Nephron progenitor cell (in vitro differentiated cells): ENCODE results near the gene NBL1.

Experiments
- DNase-seq: peaks from one replicate; pipeline ENCODE4 v3.0.0; 2021
- H3K27ac Mint-ChIP-seq: 2 replicates; pipeline ENCODE4 v1.8.0; 2021; ENCODE audit warnings: mild to moderate bottlenecking, moderate library complexity, mixed read lengths
- H3K27me3 Mint-ChIP-seq: 2 replicates; pipeline ENCODE4 v1.8.0; 2021; ENCODE audit warnings: mild to moderate bottlenecking, low read depth, mixed read lengths; ENCODE audit not compliant: poor library complexity
- H3K36me3 Mint-ChIP-seq: 2 replicates; pipeline ENCODE4 v1.8.0; 2021; ENCODE audit warnings: low read depth, mixed read lengths
- H3K4me1 Mint-ChIP-seq: 2 replicates; pipeline ENCODE4 v1.8.0; 2021; ENCODE audit warnings: mixed read lengths
- H3K4me3 Mint-ChIP-seq: 2 replicates; pipeline ENCODE4 v1.8.0; 2021; ENCODE audit warnings: mild to moderate bottlenecking, moderate library complexity, mixed read lengths
- H3K9me3 Mint-ChIP-seq: 2 replicates; pipeline ENCODE4 v1.8.0; 2021; ENCODE audit warnings: mild to moderate bottlenecking, moderate library complexity, mixed read lengths
- TF ChIP-seq, protein P1 (sequence below): fragments of 200-600 bp; sonication (generic); IDR thresholded peaks from 2 replicates; pipeline ENCODE4 v1.5.0; 2021; ENCODE audit warnings: antibody characterized with exemption

Gene NBL1

DNA sequence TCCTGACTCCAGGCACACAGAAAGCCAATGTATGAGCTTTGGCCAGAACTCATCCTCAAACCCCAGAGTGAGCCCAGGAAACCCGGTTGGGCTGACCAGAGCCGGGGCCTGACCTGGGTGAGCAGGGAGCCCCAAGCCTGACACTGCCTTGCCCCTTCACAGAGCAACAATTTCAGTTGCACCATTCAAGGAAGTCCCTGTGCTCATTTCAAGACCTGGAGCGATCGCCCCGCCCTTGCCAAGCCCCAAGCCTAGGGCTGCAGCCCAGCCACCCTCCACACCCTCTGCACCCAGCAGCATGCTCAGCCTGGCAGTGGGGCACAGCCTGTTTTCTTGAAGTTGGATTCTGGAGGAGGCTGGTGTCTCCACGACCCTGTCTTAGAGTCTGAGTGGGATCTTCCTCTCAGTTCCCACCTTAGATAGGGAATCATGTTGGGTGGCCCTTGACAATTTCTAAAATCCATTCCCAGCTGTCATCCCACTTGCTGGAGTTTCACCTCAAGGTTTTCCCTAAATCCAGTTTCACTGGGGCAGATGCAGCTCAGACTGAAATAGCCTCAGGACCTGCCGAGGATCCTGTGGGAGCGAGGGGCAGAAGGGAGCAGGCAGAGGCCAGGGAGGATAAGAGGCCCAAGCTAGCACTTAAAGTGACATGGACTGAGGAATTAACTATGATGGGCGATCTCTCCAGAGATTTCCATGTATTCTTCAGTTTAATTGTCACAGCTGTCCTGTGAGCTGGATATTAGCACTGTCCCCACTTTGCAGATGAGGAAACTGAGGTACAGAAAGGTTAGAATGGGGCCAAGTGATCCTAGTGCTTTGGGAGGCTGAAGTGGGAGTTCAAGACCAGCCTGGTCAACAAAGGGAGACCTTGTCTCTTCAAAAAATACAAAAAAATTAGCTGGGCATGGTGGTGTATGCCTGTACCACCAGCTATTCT, 2.5 kb downstream of the NBL1 start:
- H3K4me3 Mint-ChIP-seq, result no peak overlapping the region
- peaks cover 70% of the 10 kb centered on the region for H3K27me3 Mint-ChIP-seq
- no peaks in the 10 kb centered on the region for H3K36me3 Mint-ChIP-seq
- no peak overlapping the region for H3K27ac Mint-ChIP-seq
- no peak for DNase-seq
- TF ChIP-seq, protein P1, sequence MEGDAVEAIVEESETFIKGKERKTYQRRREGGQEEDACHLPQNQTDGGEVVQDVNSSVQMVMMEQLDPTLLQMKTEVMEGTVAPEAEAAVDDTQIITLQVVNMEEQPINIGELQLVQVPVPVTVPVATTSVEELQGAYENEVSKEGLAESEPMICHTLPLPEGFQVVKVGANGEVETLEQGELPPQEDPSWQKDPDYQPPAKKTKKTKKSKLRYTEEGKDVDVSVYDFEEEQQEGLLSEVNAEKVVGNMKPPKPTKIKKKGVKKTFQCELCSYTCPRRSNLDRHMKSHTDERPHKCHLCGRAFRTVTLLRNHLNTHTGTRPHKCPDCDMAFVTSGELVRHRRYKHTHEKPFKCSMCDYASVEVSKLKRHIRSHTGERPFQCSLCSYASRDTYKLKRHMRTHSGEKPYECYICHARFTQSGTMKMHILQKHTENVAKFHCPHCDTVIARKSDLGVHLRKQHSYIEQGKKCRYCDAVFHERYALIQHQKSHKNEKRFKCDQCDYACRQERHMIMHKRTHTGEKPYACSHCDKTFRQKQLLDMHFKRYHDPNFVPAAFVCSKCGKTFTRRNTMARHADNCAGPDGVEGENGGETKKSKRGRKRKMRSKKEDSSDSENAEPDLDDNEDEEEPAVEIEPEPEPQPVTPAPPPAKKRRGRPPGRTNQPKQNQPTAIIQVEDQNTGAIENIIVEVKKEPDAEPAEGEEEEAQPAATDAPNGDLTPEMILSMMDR, result no peak
- H3K4me1 Mint-ChIP-seq, result peaks cover 10% of the 10 kb centered on the region
- no peaks in the 10 kb centered on the region for H3K9me3 Mint-ChIP-seq

DNA sequence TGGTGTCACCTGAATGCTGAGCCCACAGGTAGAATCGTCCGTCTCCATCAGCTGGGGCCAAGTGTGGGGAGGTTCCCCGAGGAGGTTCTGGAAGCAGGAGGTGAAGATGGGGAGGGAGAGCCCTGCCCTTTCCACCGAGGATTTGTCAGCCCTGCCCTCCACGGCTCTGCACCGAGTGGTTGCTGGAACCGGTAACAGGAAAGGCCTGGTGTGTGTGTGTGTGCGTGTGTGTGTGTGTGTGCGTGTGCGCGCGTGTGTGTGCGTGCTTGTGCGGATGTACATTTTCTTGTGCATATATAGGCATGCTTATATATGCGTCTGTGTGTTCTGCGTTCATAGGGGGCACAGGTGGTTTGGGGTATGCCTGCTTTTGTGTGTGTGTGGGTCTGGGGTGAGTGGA, 3.5 kb downstream of the NBL1 start:
- no peaks in the 10 kb centered on the region for H3K36me3 Mint-ChIP-seq
- TF ChIP-seq, protein P1, result no peak
- H3K27me3 Mint-ChIP-seq, result peaks cover 64% of the 10 kb centered on the region
- H3K4me3 Mint-ChIP-seq, result no peak overlapping the region
- no peak for DNase-seq
- peaks cover 10% of the 10 kb centered on the region for H3K4me1 Mint-ChIP-seq
- H3K9me3 Mint-ChIP-seq, result no peaks in the 10 kb centered on the region
- H3K27ac Mint-ChIP-seq, result no peak overlapping the region

DNA sequence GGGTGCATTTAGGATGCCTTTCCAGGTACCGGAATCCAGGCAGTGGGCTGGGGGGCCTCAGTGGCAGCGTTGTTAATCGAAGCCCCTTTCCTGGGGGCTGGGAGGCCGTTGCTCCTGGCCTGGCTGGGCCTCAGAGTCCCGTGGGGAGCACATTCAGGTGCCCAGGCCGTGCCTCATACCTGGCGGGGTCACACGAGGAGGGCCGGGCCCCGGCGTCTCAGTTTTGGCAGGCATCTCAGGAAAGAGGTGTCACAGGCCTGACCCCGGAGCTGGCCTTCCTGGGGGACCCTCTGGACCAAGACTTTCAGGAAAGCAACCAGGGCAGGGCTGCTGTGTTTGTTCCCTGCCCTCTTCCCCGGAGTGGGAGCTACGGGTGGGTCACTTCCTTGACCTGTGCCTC, 4.1 kb downstream of the NBL1 start:
- Mint-ChIP-seq H3K9me3 (no peaks in the 10 kb centered on the region), H3K36me3 (no peaks in the 10 kb centered on the region), H3K4me3 (no peak overlapping the region), H3K27me3 (peaks cover 58% of the 10 kb centered on the region), H3K4me1 (peaks cover 9% of the 10 kb centered on the region), H3K27ac (no peak overlapping the region)
- TF ChIP-seq, protein P1, result no peak
- DNase-seq, result no peak

DNA sequence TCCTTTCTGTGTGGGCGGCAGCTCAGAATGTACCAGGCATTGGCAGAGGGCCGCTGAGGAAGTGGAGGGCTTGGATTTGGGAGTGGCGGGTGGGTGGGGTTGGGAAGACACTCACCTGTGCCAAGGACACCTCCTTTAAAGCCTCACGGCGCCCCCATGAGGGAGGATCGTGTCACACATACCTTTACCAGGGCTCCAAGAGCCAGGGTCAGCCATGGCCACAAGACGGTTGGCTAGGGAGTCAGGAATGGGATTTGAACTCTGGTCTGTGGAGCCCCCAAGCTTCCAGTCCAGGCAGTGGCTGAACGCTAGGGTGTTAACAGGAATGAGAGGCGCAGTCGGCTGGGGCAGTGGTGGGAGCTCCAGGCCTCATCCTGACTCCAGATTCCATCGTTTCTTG, 4.6 kb downstream of the NBL1 start:
- Mint-ChIP-seq H3K9me3 (no peaks in the 10 kb centered on the region), H3K27me3 (peaks cover 54% of the 10 kb centered on the region), H3K27ac (no peak overlapping the region), H3K4me1 (peaks cover 9% of the 10 kb centered on the region), H3K4me3 (no peak overlapping the region), H3K36me3 (no peaks in the 10 kb centered on the region)
- TF ChIP-seq, protein P1, result no peak
- no peak for DNase-seq

DNA sequence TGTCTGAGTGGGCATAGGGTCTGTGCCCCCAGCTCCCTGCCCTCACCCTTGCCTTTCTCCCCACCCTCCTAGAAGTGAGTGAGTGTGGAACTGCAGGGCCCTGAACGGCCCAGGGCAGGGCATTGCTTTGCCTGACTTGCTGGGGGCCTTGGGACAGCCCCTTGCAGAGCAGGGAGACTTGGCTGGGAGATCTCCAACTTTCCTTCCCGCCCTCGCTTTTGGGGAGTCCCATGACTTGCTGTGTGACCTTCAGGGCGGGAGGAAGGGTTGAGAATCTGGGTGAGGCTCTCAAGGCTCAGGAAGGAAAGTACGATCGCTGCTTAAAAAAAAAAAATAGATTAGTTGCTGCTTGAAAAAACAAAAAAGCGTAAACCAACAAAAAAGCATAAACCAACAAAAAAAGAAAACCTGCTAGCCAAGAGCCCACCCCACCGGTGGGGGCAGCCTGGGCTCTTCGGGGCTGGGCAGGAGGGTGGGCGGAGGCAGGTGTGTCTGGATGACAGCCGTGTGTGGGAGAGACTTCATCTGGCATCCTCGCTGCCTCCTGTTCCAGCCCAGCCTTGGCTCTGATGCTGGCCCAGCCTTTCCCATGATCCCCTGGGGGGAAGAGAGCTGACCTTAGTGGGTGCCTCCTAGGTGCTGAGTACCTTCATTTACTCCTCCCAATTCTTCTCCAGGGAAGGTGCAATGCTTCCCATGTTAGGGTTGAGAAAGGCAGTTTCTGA, 6.5 kb downstream of the NBL1 start:
- no peaks in the 10 kb centered on the region for H3K9me3 Mint-ChIP-seq
- no peak overlapping the region for H3K4me3 Mint-ChIP-seq
- no peak for DNase-seq
- H3K36me3 Mint-ChIP-seq, result no peaks in the 10 kb centered on the region
- TF ChIP-seq, protein P1, result no peak
- H3K27me3 Mint-ChIP-seq, result peaks cover 42% of the 10 kb centered on the region
- no peak overlapping the region for H3K27ac Mint-ChIP-seq
- H3K4me1 Mint-ChIP-seq, result peaks cover 8% of the 10 kb centered on the region
